Immature natural killer cell (primary cell): ENCODE results near the gene ODAPH. TPM values are rescaled to one million over a fixed set of nuclear protein-coding genes. Genes with fewer than 3 reads are reported as not detected.
"Not testable (repeated sequence)": the region's sequence is repeated elsewhere in the genome, so short reads cannot be mapped to it uniquely, and the experiment has no call there.

Experiments used
- DNase-seq, 3 donors: peaks; one replicate each; pipeline ENCODE4 v3.0.0; 2022; ENCODE audit warnings: mixed read lengths in 1 of 3
- H3K27ac Mint-ChIP-seq, 6 donors: one replicate each; pipeline ENCODE4 v1.8.0; 2020; ENCODE audit warnings: mixed read lengths in 6 of 6, mild to moderate bottlenecking in 5 of 6, inconsistent platforms in 4 of 6, moderate library complexity in 3 of 6
- H3K27me3 Mint-ChIP-seq, 3 donors: one replicate each; pipeline ENCODE4 v1.8.0; 2020 to 2021; ENCODE audit warnings: low read depth in 3 of 3, mild to moderate bottlenecking in 3 of 3, mixed read lengths in 3 of 3, moderate library complexity in 3 of 3, inconsistent platforms in 1 of 3
- H3K36me3 Mint-ChIP-seq, 3 donors: one replicate each; pipeline ENCODE4 v1.8.0; 2020; ENCODE audit warnings: mixed read lengths in 3 of 3, inconsistent platforms in 2 of 3, mild to moderate bottlenecking in 2 of 3
- H3K4me1 Mint-ChIP-seq, 2 donors: one replicate each; pipeline ENCODE4 v1.8.0; 2020; ENCODE audit warnings: inconsistent platforms in 2 of 2, mild to moderate bottlenecking in 2 of 2, mixed read lengths in 2 of 2, moderate library complexity in 1 of 2
- H3K4me3 Mint-ChIP-seq, 5 donors: one replicate each; pipeline ENCODE4 v1.8.0; 2020; ENCODE audit warnings: mild to moderate bottlenecking in 5 of 5, mixed read lengths in 5 of 5, inconsistent platforms in 3 of 5, moderate library complexity in 3 of 5
- H3K9me3 Mint-ChIP-seq, 6 donors: one replicate each; pipeline ENCODE4 v1.8.0; 2020; ENCODE audit warnings: mild to moderate bottlenecking in 6 of 6, mixed read lengths in 6 of 6, inconsistent platforms in 4 of 6, moderate library complexity in 3 of 6
- polyA plus RNA-seq, 3 donors: library from polyadenylated mRNA; unstranded; fragments of 300-500 nt; fragmentation: Illumina TruSeq; gene quantifications; one replicate each; pipeline ENCODE4 v1.2.3, GENCODE V29; 2021

Gene ODAPH
- polyA plus RNA-seq, 3 donors from 2014 or later: not detected

DNA sequence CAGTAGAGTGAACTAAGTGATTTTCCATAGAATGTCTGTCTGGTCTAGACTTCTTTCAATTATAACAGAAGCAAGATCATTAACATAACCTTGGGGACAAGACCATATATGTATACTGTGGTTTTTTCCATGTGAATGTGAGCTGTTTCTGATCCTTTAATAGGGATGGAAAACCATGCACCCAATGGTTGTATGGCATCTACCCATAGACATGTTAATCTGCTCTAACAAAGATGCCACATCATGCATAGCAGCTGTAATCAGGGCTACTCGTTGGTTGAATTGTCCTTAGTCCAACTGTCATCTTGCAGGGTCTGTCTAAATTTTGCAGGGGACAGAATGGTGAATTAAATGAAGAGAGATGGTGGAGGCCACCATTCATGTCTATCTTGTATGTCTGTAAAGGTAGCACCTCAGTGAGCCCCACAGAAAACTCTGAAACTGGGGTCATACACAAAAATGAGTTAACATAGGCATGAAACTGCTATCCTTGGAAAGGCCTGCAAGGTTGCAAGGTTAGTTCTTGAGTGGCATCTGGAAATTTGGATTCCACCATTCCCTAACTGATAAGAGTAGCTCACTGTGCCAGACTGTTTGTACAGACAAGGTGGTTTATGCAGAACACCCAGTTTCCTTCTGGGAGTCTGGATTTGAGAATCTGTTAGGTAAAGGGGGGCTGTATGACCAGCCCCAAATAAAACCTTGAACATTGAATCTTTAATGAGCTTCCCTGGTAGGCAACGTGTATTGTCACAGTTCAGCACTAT lies 25.1 kb upstream of the ODAPH start:
- Mint-ChIP-seq H3K9me3 (peaks cover 0 to 10% (median 1%) of the 10 kb centered on the region in 6 donors), H3K4me1 (no peaks in the 10 kb centered on the region), H3K36me3 (peaks cover 55 to 70% (median 62%) of the 10 kb centered on the region in 3 donors), H3K27me3 (no peaks in the 10 kb centered on the region), H3K4me3 (no peak overlapping the region), H3K27ac (no peak overlapping the region)
- DNase-seq: no peak

DNA sequence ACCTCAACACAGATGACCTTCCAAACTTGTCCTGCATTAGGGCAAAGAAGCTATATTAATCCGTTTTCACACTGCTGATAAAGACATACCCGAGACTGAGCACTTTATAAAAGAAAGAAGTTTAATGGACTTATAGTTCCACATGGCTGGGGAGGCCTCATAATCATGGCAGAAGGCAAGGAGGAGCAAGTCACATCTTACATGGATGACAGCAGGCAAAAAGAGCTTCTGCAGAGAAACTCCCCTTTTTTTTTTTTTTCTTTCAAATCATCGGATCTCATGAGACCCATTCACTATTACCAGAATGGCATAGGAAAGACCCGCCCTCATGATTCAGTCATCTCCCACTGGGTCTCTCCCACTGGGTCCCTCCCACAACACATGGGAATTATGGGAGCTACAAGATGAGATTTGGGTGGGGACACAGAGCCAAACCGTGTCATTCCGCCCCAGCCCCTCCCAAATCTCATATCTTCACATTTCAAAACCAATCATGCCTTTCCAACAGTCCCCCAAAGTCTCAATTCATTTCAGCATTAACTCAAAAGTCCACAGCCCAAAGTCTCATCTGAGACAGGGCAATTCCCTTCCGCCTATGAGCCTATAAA lies 24.2 kb upstream of the ODAPH start:
- not testable (repeated sequence) for H3K4me1 Mint-ChIP-seq, H3K27ac Mint-ChIP-seq, H3K27me3 Mint-ChIP-seq, DNase-seq, H3K9me3 Mint-ChIP-seq, H3K4me3 Mint-ChIP-seq
- H3K36me3 Mint-ChIP-seq: peaks cover 48 to 64% (median 54%) of the 10 kb centered on the region in 3 donors

DNA sequence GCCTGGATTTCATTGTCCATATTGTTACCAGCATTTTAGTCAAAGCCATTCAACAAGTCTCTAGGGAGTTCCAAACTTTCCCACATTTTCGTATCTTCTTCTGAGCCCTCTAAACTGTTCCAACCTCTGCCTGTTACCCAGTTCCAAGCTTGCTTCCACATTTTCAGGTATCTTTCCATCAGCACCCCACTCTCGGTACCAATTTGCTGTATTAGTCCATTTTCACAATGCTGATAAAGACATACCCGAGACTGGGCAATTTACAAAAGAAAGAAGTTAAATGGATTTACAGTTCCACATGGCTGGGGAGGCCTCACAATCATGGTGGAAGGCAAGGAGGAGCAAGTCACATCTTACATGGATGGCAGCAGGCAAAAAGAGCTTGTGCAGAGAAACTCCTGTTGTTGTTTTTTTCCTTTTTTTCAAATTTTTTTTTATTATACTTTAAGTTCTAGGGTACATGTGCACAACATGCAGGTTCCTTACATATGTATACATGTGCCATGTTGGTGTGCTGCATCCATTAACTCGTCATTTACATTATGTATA lies 22.5 kb upstream of the ODAPH start:
- H3K27ac Mint-ChIP-seq, H3K9me3 Mint-ChIP-seq, H3K4me3 Mint-ChIP-seq, H3K4me1 Mint-ChIP-seq, DNase-seq, H3K27me3 Mint-ChIP-seq: not testable (repeated sequence)
- peaks cover 38 to 51% (median 47%) of the 10 kb centered on the region in 3 donors for H3K36me3 Mint-ChIP-seq

DNA sequence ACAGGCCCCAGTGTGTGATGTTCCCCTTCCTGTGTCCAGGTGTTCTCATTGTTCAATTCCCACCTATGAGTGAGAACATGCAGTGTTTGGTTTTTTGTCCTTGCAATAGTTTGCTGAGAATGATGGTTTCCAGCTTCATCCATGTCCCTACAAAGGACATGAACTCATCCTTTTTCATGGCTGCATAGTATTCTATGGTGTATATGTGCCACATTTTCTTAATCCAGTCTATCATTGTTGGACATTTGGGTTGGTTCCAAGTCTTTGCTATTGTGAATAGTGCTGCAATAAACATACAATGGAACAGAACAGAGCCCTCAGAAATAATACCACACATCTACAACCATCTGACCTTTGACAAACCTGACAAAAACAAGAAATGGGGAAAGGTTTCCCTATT lies 21.9 kb upstream of the ODAPH start:
- not testable (repeated sequence) for H3K27me3 Mint-ChIP-seq, H3K4me1 Mint-ChIP-seq, H3K27ac Mint-ChIP-seq, H3K4me3 Mint-ChIP-seq, DNase-seq, H3K9me3 Mint-ChIP-seq
- peaks cover 38 to 49% (median 47%) of the 10 kb centered on the region in 3 donors for H3K36me3 Mint-ChIP-seq

DNA sequence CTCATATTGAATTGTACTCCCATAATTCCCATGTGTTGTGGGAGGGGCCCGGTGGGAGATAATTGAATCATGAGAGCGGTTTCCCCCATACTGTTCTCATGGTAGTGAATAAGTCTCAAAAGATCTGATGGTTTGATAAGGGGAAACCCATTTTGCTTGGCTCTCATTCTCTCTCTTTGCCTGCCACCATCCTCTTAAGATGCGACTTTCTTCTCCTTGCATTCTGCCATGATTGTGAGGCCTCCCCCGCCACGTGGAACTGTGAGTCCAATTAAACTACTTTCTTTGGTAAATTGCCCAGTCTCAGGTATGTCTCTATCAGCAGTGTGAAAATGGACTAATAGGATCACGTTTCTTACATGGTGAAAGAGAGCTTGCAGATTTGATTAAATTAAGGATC lies 18.6 kb upstream of the ODAPH start:
- H3K9me3 Mint-ChIP-seq, H3K4me3 Mint-ChIP-seq, H3K4me1 Mint-ChIP-seq, H3K27ac Mint-ChIP-seq, DNase-seq, H3K27me3 Mint-ChIP-seq: not testable (repeated sequence)
- H3K36me3 Mint-ChIP-seq: peaks cover 12 to 34% (median 24%) of the 10 kb centered on the region in 3 donors

DNA sequence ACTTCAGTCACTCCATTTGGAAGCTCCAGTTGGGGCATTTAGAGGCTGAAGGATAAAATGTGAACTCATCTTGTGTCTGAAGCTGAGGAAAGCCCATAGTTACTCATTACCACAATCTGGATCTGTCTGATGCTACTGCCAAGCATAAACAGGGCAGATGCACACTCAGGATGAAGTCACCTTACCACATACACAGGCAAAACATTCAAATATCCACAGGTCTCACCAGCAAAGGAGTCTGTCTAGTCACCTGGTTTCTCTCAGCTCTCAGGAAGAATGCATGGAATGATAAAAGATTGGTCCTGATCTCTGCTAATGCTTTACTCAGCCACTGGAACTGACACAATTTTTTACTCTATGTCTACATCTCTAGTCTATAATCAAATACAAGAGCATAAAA lies 13.0 kb upstream of the ODAPH start:
- no peaks in the 10 kb centered on the region for H3K27me3 Mint-ChIP-seq
- no peak overlapping the region for H3K27ac Mint-ChIP-seq
- DNase-seq: no peak
- H3K36me3 Mint-ChIP-seq: peaks cover 3 to 33% (median 22%) of the 10 kb centered on the region in 3 donors
- H3K4me1 Mint-ChIP-seq: no peaks in the 10 kb centered on the region
- H3K9me3 Mint-ChIP-seq: no peaks in the 10 kb centered on the region
- H3K4me3 Mint-ChIP-seq: no peak overlapping the region

DNA sequence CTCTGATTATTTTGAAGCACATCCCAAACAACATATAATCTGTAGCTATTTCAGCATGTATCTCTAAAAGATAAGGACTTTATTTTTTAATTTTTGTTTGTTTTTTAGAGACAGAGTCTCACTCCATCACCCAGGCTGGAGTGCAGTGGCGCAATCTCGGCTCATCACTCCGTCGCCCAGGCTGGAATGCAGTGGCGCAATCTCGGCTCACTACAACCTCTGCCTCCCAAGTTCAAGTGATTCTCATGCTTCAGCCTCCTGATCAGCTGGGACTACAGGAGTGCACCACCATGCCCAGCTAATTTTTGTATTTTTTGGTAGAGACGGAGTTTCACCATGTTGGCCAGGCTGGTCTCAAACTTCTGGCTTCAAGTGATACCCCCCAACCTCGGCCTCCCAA lies 11.6 kb upstream of the ODAPH start:
- not testable (repeated sequence) for DNase-seq, H3K27me3 Mint-ChIP-seq, H3K27ac Mint-ChIP-seq, H3K4me1 Mint-ChIP-seq, H3K9me3 Mint-ChIP-seq, H3K4me3 Mint-ChIP-seq
- peaks cover 6 to 33% (median 26%) of the 10 kb centered on the region in 3 donors for H3K36me3 Mint-ChIP-seq

DNA sequence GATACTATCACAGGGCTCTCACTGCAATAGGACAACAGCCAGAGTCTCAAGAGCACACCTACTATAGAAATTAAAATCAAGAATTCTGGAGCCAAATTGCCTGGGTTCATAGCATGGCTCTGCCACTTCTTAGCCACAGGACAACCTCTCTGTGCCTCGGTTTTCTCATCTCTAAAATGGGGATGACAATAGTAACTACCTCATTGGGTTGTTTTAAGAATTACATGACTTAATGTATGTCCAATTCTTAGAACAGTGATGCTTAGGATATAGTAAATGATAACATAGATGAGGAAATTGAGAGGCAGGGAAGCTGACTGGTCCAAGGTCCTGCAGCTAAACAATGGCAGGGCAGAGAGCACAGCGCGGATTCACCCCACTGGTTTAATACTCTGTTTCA lies 11.0 kb upstream of the ODAPH start:
- no peaks in the 10 kb centered on the region for H3K9me3 Mint-ChIP-seq
- no peak overlapping the region for H3K4me3 Mint-ChIP-seq
- H3K36me3 Mint-ChIP-seq: peaks cover 7 to 31% (median 27%) of the 10 kb centered on the region in 3 donors
- H3K27ac Mint-ChIP-seq: peak overlapping the region in 1 of 6 donors; percentile 42
- H3K4me1 Mint-ChIP-seq: no peaks in the 10 kb centered on the region
- H3K27me3 Mint-ChIP-seq: no peaks in the 10 kb centered on the region
- DNase-seq: no peak

DNA sequence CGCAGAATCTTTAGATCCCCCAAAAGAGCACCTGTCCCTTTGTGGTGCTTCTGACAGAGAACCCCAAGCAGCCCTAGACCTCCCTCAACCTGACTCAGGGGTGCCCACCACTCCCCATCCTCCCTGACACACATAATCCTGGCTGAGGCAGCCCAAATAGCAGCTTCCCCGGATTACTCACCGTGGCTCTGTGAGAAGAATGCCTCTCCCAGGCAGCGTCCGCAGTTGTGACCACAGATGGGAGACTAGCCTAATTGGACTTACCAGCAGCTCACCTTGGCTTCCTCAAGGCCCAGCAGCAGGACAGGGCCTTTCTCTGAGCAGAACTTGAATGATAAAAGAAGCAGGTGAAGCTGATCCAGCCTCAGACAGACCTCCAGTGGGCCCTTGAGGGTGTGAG lies 10.3 kb upstream of the ODAPH start:
- no peaks in the 10 kb centered on the region for H3K9me3 Mint-ChIP-seq
- no peak overlapping the region for H3K4me3 Mint-ChIP-seq
- H3K36me3 Mint-ChIP-seq: peaks cover 7 to 27% (median 24%) of the 10 kb centered on the region in 3 donors
- DNase-seq: no peak
- peaks cover 0 to 3% (median 0%) of the 10 kb centered on the region in 3 donors for H3K27me3 Mint-ChIP-seq
- H3K4me1 Mint-ChIP-seq: no peaks in the 10 kb centered on the region
- no peak overlapping the region for H3K27ac Mint-ChIP-seq

DNA sequence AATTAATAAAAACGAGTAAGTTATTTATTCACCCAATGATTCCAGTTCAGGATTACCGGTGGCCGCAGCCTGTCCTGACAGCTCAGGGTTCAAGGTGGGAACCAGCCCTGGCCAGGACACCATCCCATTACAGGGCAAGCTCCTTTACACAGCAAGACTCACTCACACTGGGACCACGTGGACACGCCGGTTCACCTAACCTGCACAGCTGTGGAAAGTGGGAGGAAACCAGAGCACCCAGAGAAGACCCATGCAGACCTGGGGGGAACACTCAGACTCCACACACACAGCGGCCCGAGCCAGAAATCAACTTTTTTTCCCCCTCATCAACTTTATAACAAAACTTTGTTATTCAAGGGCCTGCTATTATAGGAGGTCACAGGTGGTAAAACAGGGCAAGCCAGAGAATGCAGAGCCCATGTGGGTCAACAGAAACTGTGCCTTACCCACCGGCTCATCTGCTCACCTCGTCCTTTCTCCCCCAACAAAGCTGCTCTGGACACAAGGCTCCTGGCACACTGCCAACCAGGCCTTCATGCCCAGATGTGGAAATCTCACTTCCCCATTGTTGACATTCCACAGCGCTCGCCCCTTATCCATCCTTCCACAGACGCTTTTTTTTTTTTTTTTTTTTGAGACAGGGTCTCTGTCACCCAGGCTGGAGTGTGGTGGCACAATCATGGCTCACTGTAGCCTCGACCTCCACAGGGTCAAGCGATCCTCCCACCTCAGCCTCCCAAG lies 8.0 kb upstream of the ODAPH start:
- Mint-ChIP-seq H3K27ac (no peak overlapping the region), H3K27me3 (peaks cover 0 to 3% (median 0%) of the 10 kb centered on the region in 3 donors)

DNA sequence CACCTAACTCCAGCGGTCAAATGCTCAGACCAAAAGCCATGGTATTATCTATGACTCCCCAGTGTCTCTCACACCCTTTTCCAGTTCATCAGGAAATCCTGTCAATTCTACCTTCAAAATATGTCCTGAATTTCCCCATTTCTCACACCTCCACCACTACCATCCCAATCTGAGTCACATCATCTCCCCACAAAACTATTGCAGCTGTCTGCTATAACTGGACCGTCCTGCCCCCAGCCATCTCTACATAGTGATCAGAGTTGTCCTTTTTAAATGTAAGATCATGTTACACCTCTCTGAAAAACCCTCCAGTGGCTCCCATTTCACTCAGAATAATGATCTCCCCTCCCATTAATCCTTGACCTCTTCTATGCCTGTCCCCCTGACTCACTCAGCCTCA lies 6.8 kb upstream of the ODAPH start:
- Mint-ChIP-seq H3K9me3 (peaks cover 0 to 1% (median 0%) of the 10 kb centered on the region in 6 donors), H3K27ac (no peak overlapping the region), H3K36me3 (peaks cover 3 to 9% (median 7%) of the 10 kb centered on the region in 3 donors), H3K4me3 (no peak overlapping the region), H3K4me1 (no peaks in the 10 kb centered on the region), H3K27me3 (peaks cover 0 to 3% (median 0%) of the 10 kb centered on the region in 3 donors)
- no peak for DNase-seq

More for the DNA sequence above, 8.0 kb upstream of the ODAPH start:
- no peak for DNase-seq
- no peaks in the 10 kb centered on the region for H3K9me3 Mint-ChIP-seq
- no peak overlapping the region for H3K4me3 Mint-ChIP-seq
- H3K4me1 Mint-ChIP-seq: no peaks in the 10 kb centered on the region
- peaks cover 7 to 18% (median 15%) of the 10 kb centered on the region in 3 donors for H3K36me3 Mint-ChIP-seq

DNA sequence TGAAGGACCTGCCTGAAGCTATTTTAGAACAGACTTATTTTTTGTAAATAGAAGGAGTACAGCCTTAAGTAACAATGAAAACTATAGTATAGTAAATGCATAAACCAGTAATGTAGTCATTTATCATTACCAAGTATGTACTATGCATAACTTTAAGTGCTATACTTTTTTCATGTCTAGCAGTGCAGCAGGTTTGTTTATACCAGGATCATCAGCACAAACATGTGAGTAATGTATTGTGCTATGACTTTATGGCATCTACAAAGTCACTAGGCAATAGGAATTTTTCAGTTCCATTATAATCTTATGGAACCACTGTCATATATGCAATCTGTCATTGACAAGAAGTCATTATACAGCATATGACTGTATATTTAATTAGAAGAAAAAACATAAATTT lies 3.4 kb upstream of the ODAPH start:
- no peak for DNase-seq
- Mint-ChIP-seq H3K4me3 (no peak overlapping the region), H3K27ac (no peak overlapping the region), H3K36me3 (peaks cover 0 to 5% (median 5%) of the 10 kb centered on the region in 3 donors), H3K4me1 (no peaks in the 10 kb centered on the region), H3K27me3 (peaks cover 0 to 4% (median 3%) of the 10 kb centered on the region in 3 donors), H3K9me3 (peaks cover 0 to 2% (median 0%) of the 10 kb centered on the region in 6 donors)

DNA sequence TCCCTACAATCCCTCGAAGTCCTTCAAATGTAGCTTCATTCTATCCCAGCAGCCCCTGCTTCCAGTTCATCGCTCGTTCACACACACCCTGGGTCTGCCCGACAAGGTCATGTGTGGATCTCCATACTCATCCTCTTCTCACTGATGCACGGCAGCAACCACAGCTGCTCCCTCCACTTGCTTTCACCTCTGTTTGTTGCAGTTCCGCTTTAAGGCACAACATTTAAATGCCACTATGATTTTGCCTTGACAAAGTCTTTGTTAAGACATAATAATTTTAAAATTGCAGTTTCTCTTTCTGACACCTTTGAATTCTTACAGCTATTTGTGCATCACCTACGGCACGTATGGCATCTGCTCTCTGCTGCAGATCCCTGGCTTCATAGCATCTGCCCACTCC lies 1.8 kb downstream of the ODAPH start:
- no peak for DNase-seq
- Mint-ChIP-seq H3K4me1 (no peaks in the 10 kb centered on the region), H3K36me3 (no peaks in the 10 kb centered on the region), H3K27me3 (peaks cover 3 to 7% (median 5%) of the 10 kb centered on the region in 3 donors), H3K9me3 (peaks cover 0 to 2% (median 0%) of the 10 kb centered on the region in 6 donors), H3K4me3 (no peak overlapping the region), H3K27ac (no peak overlapping the region)

DNA sequence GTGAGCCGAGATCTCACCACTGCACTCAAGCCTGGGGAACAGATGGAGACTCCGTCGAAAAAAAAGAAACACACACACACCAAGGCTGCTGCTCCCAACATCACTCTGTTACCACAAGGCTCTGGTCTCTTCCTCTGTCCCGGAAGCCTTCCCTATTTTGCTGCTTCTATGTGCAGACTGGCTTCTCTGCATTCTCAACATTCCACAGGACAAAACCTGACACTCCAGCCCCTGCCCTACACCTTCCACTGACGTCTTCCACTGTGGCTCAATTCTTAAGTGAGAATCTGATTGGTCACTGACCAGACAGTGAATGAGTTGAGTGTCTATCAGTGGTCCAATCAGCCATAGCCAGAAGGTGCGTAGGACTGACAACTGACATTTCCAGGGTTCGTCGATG lies 5.9 kb downstream of the ODAPH start:
- H3K27ac Mint-ChIP-seq: no peak overlapping the region
- H3K27me3 Mint-ChIP-seq: peaks cover 3 to 5% (median 4%) of the 10 kb centered on the region in 3 donors
- no peak overlapping the region for H3K4me3 Mint-ChIP-seq
- DNase-seq: no peak
- H3K4me1 Mint-ChIP-seq: peaks cover 7 to 14% of the 10 kb centered on the region in 2 donors
- no peaks in the 10 kb centered on the region for H3K36me3 Mint-ChIP-seq
- no peaks in the 10 kb centered on the region for H3K9me3 Mint-ChIP-seq
